Liver (tissue), 3 donors: ENCODE results near the gene ENPP7.

Source experiments
- CTCF ChIP-seq: fragments of 150-350 bp; IDR thresholded peaks from 2 replicates; pipeline ENCODE4 v1.5.1; 2017; ENCODE audit warnings: improper control_type of control experiment, low read depth, low read length; ENCODE audit not compliant: missing input control
- EGR1 ChIP-seq, 2 donors: IDR thresholded peaks; 2 replicates each; pipeline ENCODE4 v1.6.1; 2016 to 2018; ENCODE audit warnings: antibody characterized with exemption in 2 of 2, low read depth in 2 of 2
- FOXA1 ChIP-seq: IDR thresholded peaks from 2 replicates; pipeline ENCODE4 v1.6.1; 2016; ENCODE audit warnings: antibody characterized with exemption
- GABPA ChIP-seq, 2 donors: IDR thresholded peaks in 1 of 2; conservative IDR thresholded peaks in 1 of 2; 2 replicates each; pipeline ENCODE4 v1.6.1; 2016; ENCODE audit warnings: antibody characterized with exemption in 2 of 2, mild to moderate bottlenecking in 1 of 2, moderate library complexity in 1 of 2
- HNF4A ChIP-seq, 2 donors: conservative IDR thresholded peaks; 2 replicates each; pipeline ENCODE4 v1.6.1; 2016; ENCODE audit warnings: antibody characterized with exemption in 2 of 2, mild to moderate bottlenecking in 2 of 2
- JUND ChIP-seq, 2 donors: IDR thresholded peaks; 2 replicates each; pipeline ENCODE4 v1.6.1; 2016; ENCODE audit warnings: antibody characterized with exemption in 2 of 2
- NR2F2 ChIP-seq: IDR thresholded peaks from 2 replicates; pipeline ENCODE4 v1.6.1; 2016; ENCODE audit warnings: antibody characterized with exemption
- RAD21 ChIP-seq, 2 donors: IDR thresholded peaks; 2 replicates each; pipeline ENCODE4 v1.6.1; 2016; ENCODE audit warnings: antibody characterized with exemption in 2 of 2, mild to moderate bottlenecking in 2 of 2
- REST ChIP-seq: IDR thresholded peaks from 2 replicates; pipeline ENCODE4 v1.6.1; 2016; ENCODE audit warnings: antibody characterized with exemption, mild to moderate bottlenecking
- TAF1 ChIP-seq: conservative IDR thresholded peaks from 2 replicates; pipeline ENCODE4 v1.6.1; 2016; ENCODE audit warnings: antibody characterized with exemption, mild to moderate bottlenecking
- ZBTB33 ChIP-seq: IDR thresholded peaks from 2 replicates; pipeline ENCODE4 v1.6.1; 2016; ENCODE audit warnings: antibody characterized with exemption
- donor health status: healthy.
- donor health status: healthy.

GRCh38 chr17:79691931-79692330 is 38.8 kb upstream of the ENPP7 start:
- TF ChIP-seq CTCF (no peak), REST (no peak), ZBTB33 (no peak), NR2F2 (no peak), JUND (IDR thresholded peaks at IDR 0.05) (no peak), GABPA (IDR thresholded peaks at IDR 0.05 in 1 of 2, conservative IDR thresholded peaks at IDR 0.05 in 1 of 2) (no peak), RAD21 (IDR thresholded peaks at IDR 0.05) (no peak), TAF1 (no peak), HNF4A (conservative IDR thresholded peaks at IDR 0.05) (no peak), FOXA1 (no peak), EGR1 (IDR thresholded peaks at IDR 0.05; ENCODE audit: low read depth in 2 of 2) (no peak)
